LHCN-M2 (cell line): ENCODE results near the gene STK10. TPM values are rescaled to one million over a fixed set of nuclear protein-coding genes. Genes with fewer than 3 reads are reported as not detected.

Source experiments
- DNase-seq: peaks from one replicate; pipeline ENCODE4 v3.0.0-alpha.2; 2012; ENCODE audit warnings: low read depth
- total RNA-seq: library from RNA; depleted of rRNA; stranded (reverse); fragments of >200 nt; gene quantifications from 2 replicates; pipeline ENCODE4 v1.2.3, GENCODE V29; 2014

STK10 gene
- total RNA-seq, 1 experiment from 2014 or later, result 15.9 TPM

DNA sequence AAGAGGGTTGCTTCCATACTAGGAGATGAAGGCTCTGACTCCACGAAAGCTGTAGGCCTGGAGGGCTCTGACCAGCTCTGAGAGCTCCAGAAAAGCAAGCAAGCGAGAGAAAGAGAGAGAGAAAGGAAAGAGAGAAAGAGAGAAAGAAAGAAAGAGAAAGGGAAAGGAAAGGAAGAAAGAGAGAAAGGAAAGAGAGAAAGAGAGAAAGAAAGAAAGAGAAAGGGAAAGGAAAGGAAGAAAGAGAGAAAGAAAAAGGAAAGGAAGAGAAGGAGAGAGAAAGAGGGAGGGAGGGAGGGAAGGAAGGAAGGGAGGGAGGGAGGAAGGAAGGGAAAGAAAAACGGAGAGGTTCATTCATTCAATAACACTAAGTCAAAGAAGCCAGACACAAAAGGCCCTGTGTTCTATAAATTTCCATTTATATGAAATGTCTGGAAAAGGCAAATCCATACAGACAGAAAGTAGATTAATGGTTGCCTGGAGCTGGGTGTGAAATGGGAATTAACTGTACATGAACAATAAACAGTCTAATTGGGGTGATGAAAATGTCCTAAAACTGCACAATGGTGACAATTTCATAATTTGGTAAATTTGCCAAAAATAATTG is 1.8 kb upstream of the STK10 start:
- no peak for DNase-seq

DNA sequence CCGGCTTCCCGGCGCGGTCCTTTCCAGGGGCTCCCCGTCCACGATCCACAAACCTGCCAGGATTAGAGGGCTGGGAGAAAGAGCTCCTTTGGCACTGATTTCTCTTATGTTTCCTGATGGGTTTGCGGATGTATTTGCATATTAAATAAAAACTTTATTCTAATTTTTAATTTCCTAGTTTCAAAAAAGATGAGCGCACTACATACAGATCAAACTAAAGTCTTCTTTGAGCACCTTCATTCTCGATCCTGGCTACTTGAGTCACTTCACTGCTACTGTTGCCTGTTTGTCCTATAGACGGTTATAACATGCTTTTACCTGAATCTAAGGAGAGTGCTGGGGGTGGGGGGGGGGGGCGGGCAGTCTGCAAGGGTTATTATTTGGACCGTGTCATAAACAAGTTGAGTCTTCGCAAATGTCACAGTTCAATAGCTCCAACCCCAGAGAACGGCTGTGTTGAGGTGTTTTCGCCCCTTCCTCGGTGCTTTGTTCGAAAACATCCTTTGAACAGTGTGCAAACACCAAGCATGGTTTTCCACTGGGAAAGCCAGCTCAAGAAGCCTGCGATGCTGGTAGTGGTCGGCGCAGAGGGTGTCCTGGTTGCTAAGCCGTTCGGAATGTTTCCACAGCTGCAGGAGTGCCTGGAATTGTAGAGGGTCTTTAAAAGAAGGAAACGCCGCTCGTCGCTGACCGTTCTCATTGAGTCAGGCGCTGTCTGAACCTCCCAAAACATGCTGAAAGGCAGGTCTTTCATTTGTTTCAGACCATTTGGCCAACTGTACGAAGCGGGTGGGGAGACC is 1.1 kb upstream of the STK10 start:
- DNase-seq, result no peak

DNA sequence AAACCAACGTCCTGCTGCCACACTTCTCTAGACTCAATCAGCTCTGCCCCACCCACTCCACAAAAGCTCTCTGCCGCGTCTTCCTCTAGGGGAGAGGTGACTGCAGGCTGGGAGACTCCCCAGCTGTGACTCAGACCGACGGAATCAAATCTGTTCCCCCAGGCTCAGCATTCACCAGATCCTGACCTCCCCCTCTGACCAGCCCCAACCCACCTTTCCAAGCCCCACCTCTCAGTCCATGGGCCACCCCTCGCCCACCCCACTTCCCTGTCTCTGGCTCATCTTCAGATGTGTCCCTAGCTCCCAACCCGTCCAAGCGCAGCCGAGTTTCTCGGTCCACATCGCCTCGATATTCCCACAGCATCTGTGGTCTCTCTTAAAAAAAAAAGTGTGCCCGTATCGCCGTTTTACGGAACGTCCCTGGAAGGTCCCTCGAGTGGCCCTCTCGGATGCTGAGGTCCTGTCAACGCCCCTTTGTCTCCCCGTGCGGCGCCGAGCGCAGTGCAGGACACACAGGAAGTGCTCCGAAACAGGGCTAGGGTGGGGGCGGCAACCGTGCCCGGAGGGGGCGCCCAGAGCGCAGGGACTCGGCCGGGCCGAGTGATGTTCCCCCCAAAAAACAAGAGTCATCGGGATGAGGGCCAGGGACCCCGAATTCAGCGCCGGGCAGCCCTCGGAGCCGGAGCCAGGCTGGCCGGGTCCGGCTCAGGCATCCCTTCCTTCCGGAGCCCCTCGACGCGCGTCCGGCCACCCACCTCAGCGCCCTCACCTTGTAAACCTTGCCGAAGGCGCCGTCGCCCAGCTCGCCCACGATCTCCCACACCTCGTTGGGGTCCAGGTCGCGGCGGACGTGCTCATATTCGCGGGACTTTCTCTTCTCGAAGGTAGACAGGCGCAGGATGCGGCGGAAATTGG is 649 bp downstream of the STK10 start:
- DNase-seq, result peak; percentile 52

DNA sequence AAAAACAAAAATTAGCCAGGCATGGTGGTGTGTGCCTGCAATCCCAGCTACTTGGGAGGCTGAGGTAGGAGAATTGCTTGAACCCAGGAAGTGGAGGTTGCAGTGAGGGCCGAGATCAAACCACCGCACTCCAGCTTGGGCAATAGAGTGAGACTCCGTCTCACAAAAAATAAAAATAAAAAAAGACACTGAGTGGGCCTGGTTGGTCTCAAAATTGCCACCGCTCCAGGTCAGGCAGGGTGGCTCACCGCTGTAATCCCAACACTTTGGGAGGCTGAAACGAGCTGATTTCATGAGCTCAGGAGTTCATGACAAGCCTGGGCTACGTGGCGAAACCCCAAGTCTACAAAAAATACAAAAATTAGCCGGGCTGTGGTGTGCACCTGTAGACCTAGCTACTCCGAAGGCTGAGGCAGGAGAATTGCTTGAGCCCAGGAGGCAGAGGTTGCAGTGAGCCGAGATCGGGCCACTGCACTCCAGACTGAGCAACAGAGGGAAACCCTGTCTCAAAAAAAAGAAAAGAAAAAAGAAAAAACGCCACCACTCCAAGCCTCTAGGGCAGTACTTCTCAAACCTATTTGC is 1.8 kb downstream of the STK10 start:
- DNase-seq, result no peak

DNA sequence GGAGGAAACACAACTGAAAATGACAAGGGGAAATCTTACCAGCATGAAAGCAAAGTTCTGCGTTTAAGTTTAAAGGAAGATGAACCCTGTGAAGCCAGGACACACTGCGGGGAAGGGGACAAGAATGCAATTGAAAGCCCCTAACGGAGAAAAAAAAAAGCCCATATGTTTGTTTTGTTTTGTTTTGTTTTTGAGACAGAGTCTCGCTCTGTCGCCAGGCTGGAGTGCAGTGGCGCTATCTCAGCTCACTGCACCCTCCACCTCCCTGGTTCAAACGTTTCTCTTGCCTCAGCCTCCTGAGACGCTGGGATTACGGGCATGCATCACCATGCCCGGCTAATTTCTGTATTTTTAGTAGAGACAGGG is 2.9 kb downstream of the STK10 start:
- DNase-seq, result no peak

DNA sequence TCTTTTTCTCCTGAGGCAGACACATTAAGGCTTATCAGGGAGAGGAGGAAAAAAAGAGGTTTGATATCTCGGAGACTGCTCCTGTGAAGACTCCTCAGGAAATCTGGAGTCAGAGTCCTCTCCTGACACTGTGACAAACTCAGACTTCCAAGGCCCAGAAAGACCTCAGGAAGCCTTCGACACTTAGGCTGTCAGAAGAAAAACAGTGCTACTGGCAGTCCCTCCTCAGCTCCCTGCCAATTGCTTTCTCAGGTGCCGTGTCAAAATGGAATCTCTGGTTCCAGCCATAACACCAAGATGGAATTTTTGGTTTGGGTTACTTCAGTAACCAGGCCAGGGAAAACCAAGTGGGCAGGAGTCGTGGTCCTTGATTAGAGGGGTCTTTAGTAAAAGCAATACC is 4.1 kb downstream of the STK10 start:
- no peak for DNase-seq

DNA sequence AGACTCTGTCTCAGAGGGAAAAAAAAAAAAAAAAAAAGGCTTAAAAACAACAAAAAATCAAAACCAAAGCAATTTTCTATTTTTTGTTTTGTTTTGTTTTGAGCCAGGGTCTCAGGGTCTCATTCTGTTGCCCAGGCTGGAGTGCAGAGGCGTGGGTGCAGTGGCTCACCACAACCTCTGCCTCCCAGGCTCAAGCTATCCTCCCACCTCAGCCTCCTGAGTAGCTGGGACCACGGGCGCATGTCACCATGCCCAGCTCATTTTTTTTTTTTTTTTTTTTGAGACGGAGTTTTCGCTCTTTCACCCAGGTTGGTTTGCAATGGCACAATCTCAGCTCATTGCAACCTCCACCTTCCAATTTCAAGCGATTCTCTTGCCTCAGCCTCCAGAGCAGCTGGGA is 5.7 kb downstream of the STK10 start:
- DNase-seq, result no peak

DNA sequence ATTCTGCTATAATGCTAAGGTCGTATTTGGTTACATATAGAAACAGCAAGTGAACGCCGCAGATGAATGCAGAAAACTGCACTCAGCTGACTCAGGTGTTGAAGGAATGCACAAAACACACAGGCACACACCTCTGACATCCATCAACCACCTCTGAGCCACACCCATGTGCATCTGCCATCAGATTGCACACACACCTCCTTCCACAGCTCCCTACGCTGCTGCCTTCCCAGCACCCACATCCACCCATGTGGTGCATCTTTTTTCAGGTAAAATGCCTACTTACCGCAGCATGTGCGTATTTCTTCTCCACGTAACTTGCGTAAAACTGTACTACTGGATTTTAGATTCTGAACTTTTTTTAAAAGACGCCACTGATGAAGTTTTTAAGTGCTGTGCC is 7.1 kb downstream of the STK10 start:
- DNase-seq, result no peak

DNA sequence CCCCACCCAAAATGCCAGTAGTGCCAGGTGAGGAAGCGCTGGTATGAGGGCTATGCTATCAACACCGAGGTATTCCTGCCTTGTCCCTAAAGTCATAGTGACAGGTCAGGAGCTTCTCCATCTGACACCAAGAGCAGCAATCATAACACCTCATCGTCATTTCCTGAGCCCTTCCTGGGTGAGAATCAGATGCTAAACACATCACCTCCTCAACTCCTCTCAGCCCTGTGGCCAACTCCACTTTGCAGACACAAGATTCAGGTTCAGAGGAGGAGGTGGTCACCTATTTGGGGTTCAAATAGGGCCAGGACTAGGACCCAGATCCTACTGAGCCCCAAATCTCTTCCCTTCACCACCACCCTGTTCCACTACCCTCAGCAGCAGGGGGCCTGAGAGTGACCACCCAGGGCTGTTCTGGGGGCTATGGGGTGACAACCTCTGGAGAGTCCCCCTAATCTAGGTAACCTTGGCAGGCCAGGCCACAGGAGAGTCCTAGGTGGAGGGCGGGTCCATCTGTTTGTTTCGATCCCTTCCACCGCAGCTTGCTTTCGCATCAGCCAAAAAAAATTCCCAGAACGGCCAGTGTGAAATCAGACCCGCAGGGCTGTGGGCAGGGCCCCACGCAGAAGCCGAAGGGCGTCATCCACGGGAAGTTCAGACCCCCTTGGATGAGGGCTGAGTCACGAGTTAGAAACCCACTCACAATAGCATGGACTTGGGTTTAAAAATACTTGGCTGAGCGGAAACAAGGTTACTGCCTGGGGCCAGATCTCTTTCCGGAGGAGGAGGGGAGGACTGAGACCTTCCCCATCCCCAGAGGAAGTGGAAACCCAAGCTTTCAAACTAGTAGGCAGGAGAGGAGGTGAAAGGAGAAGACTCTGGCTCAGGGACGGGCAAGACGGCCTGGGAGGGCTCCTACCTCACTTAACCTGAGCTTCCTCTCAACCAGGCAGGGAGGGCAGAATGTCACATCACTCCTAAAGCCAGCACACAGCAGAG is 8.7 kb downstream of the STK10 start:
- no peak for DNase-seq

DNA sequence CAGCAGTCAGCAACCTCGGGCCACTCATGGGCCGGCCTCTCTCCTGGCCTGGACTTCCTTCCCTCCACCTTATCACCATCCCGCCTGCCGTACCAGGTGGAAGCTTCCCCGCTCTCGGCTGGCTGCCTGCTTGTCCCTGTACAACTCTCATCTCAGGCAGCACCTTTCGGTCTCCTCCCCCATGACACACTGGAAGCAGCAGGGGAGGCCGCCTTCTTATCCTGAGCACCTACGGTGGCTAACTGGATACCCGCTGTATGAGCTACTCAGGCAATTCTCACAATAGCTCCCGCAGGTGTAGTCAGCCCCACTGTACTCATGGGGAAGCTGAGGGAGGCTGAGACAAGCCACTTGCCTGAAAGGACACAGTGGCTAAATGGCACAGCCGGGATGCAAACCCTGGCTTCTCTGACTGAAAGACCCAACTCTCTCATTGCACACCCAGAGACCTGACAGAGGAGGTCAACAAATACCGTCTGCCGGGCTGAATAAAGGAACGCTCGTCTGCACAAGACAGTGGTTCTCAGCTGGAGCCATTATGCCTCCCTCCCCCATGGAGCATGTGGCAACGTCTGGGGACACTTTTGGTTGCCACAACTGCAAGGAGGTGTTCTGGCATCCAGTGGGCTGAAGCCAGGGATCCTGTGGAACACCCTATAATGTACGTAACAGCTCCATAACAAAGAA is 9.6 kb downstream of the STK10 start:
- no peak for DNase-seq

DNA sequence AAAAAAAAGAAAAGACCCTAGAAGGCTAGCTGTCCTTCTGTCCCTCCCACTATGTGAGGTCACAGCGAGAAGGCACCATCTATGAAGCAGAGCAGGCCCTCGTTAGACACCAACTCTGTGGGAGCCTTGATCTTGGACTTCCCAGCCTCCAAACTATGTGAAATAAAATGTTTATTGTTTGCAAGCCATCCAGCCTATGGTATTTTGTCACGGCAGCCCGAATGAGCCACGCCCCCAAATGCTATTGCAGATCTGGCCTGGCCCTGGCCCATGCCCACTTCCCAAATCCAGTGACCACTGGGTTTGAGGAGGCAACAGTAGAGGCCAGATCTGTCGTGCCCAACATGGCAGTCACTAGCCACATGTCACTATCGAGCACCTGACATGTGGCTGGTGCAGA is 10.8 kb downstream of the STK10 start:
- DNase-seq, result no peak

DNA sequence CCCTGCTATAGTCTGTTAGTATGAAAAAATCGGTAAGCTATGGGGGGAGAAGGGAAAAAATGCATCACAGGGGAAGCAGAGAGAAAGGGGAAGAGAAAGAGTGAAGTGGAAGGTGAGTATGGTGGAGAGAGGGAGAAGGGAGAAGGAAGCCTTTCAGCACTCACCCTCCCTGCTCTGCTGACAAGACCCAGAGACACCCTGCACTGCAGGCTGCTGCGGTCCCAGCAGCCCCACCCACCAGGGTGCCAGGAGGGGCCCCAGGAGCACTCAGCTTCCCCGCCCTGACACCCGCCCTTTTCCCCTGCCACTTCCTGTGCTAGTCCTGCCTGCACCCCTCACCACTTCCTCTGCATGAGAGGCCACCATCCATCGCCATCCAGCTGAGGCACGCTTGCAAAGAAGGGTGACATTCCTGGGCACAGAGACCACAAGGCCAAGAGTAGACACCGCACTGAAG is 12.7 kb downstream of the STK10 start:
- no peak for DNase-seq

DNA sequence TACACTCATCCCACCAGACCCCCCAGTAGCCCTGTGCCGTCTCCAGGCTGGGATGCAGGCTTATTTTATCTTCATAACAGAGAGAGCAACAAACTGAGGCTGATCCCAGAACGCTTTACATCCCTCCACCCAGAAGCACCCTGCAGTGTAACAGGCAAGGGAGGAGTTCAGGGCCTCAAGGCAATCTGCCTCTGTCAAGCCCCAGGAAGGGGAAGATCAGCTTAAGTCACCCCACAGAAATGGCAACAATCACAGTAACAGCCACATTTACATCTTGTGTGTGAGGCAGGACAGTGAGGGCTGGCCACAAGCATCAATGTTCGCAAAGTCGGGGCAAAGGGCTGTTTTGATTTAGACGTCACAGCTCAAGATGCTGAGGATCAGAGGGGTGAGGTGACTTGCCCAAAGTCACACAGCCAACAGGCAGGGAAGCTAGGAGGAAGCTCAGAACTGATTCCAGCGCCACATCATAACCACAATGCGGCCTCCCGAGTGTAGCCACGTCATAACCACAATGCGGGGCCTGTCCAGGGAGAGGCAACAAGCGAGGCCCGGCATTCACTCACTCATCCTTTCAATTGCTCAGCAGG is 14.4 kb downstream of the STK10 start:
- peak; percentile 40 for DNase-seq

DNA sequence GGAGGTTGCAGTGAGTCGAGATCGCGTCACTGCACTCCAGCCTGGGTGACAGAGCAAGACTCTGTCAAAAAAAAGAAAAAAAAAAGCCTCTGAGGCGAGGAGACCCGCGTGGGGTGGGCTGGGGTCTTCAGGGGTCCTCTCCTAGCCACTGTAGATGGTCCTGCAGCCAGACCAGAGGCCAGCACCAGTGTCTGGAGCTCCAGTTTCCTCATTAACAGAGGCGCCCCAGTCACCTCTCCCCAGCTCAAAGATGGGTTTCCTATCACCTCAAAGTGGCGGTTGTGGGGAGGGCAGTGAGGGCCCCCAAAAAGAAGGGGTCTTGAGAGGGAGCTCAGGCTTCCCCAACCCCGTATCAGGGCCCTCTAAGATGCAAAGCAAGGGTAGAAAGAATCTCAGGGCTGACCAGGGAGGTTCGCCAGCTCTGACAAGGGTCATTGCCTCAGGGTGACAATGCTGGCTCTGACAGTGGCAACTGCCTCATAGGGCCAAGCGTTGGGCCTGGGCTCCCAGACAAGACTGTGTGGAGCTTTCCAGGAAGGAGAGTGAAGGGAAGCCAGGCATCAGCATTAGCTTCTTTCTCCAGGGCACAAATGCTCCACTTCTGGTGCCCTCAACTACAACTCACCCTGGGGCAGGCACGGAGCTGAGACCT is 15.0 kb downstream of the STK10 start:
- DNase-seq, result no peak

DNA sequence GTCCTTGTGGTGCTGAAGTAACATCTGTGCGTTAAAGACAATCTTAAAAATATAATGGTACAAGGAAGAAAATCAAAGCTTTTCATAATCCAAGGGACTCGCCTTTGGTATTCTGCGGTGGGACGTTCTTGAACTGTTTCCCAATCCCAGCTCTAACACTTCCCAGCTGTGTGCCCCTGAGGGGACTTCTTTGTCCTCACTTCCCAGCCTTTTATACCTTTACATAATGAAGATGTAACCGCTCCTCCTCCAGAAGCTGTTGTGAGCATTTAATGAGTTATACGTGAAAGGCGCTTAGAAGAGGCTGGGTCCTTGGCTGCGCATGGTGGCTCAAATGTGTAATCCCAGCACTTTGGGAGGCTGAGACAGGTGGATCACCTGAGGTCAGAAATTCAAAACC is 16.9 kb downstream of the STK10 start:
- no peak for DNase-seq

DNA sequence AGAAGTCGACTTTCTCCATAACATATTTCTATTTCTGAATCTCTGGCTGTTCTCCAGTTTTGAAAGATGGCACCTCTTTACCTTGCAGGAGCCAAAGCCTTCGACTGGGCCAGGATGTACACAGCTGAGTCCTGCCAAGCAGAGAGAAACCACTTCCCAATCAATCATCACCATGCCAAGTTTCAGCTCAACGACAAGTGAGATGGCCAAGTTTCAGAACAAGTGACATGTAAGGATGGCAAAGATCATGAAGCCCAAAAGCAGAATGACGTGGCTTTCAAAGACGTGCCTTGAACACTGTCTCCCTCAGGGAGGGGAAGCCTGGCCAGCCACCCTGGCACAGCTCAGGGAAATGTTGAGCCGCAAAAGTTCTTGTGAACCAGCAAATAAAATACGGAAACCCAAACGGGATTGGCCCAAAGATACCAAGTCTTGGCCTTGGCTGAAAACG is 17.7 kb downstream of the STK10 start:
- no peak for DNase-seq

DNA sequence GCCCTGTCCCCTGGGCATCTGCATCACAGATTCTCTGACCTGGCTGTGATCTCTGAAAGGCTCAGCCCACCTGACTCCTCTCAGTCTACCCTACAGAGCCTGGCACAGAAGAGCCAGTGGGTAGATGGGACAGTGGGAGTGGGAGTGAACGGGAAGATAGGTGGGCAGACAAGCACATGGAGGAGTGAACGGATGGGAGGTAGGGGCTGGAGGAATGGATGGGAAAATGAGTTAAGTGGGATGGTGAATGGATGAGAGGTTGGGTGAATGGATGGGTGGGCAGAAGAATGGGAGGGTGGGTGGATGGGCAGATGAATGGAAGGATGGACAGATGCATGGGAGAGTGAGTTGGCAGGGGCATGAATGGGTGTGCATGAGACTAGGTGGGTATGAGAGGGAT is 18.8 kb downstream of the STK10 start:
- DNase-seq, result no peak

DNA sequence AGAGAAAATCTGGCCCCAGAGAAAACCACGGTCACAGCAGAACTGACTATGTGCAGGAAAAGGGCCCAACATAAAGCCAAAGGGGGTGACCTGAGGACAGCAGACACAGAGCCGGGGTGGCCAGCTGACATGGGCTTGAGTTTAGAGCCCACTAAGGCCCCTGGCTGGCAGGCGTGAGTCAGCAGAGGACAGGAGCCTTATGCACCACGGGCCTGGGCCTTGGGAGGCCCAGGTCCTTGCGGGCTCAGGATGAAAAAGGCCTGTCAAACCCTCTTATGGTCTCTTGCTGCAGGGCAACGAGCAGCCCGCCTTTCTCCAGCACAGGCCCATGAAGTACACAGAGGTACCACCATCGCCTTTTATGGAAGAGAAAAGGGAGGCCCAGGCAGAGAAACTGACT is 19.7 kb downstream of the STK10 start:
- DNase-seq, result no peak

DNA sequence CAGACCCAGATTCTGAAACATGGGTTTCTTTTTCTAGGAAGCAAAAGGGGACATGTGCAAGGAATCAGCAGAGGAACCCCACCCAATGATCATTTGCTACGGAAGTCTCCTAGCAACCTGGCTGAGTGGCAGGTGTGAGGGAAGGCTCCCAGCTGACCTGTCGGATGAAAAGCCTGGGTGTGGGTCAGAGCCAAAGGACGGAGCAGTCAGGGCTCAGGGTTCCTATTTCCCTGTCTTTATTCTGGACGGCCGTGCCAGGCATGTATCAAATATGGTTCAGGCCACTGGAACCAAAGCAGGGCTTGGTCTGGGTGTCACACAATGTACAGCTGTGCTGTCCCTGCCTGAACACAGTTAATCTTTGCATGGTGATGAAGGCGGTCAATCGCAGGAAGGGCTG is 20.1 kb downstream of the STK10 start:
- no peak for DNase-seq
